ENCODE measurements around the gene REEP3.
A peak's percentile ranks its signal among the peaks of the same experiment; 100 is the strongest.

Gene REEP3

DNA sequence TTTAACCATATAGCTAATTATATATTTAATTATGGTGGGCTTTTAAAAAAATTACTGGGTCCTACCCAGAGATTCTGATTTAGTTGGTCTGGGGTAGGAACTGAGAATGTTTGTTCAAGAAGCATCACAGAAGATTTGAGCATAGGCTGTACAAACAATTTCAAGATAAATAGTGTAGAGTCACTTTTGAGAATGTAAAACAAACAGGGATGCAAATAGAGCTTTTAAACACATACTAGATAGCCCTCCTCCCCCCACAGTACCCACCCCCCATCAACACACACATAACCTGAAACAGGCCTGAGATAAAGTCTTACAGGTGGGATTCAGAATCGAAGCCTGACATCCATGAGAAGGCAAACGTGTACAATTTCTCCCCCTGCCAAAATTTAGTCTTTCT, 15.6 kb upstream of the REEP3 start:
- no peak for DNase-seq (ENCODE audit: low read depth, low spot score)

DNA sequence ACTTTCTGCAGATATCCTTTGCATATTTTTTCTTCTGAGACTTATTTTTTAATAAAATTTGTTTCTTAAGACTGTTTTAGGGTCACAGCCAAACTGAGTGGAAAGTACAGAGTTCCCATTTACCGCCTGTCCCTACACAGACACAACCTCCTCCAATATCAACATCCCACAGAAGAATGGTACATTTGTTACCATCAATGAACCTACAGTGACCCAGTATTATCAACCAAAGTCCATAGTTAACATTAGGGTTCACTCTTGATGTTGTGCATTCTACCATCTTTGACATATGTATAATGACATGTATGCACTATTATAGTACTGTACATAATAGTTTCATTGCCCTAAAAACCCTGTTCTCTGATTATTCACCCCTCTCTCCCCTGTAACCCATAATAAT, 14.6 kb upstream of the REEP3 start:
- DNase-seq (ENCODE audit: low read depth, low spot score) = no peak

GRCh38 chr10:63515002-63515763, 6.0 kb upstream of the REEP3 start:
- DNase-seq (ENCODE audit: low read depth, low spot score) = peak; percentile 89

DNA sequence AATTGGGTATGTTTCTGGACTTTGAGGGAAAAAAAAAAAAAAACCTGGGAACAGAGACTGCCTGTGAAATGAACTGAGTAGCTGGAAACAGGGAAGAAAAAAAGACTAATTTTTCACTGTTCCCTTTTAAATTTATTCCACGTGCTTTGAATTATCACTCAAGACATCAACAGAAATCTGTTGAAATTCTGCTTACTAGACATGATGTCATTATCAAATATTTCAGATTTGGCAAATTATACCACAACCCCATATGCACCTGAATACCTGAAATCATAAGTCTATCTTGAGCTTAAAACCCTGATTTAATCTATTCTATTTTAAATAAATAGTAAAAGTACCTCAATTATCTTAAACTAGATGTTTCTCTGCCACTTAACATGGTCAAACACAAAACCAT, 5.0 kb upstream of the REEP3 start:
- no peak for DNase-seq (ENCODE audit: low read depth, low spot score)

DNA sequence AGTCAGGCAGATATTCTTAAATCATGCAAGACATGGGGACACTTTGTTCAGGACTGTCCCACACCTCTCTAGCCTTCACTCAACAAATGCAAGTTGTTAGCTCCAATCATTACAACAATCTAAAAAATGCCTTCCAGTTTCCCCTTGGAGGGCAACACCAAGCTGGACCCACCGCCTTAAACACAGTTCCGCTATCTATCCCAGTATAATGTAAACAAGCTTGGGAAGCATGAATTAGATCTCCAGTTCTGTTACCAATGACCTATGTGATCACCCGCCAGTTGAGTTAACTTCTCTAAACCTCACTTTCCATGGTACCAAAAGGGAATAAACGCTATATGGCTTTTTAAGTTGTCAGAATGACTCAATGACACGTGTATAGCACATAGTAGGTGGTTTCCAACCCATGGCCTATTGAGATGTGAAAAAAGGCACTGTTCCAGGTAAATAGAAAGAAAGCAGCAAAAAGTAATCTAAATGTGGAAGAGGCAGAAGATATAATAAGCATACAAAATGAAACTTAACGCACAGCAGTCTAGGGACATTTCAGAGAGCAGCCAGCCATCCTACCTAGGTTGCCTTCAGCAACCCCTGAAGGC, 2.4 kb upstream of the REEP3 start:
- no peak for DNase-seq (ENCODE audit: low read depth, low spot score)

GRCh38 chr10:63521416-63522276, 445 bp downstream of the REEP3 start:
- DNase-seq (ENCODE audit: low read depth, low spot score) = peak; percentile 84

- no peak for DNase-seq (ENCODE audit: low read depth, low spot score)
These were observed 1.1 kb downstream of the REEP3 start for GRCh38 chr10:63522277-63522687.

GRCh38 chr10:63522995-63523394, 1.8 kb downstream of the REEP3 start:
- no peak for DNase-seq (ENCODE audit: low read depth, low spot score)

GRCh38 chr10:63525021-63525420, 3.8 kb downstream of the REEP3 start:
- DNase-seq (ENCODE audit: low read depth, low spot score) = no peak

DNA sequence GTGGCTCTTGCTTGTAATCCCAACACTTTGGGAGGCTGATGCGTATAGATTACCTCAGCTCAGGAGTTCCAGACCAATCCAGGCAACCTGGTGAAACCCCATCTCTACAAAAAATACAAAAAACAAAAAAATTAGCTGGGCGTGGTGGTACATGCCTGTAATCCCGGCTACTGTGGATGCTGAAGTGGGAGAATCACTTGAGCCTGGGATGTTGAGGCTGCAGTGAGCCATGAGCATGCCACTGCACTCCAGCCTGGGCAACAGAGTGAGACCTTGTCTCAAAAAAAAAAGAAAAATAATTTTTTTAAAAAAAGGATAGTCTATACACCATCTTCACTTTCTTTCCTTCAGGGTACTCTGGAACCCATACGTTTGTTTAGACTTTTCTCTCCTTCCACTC, 6.2 kb downstream of the REEP3 start:
- DNase-seq (ENCODE audit: low read depth, low spot score) = no peak

DNA sequence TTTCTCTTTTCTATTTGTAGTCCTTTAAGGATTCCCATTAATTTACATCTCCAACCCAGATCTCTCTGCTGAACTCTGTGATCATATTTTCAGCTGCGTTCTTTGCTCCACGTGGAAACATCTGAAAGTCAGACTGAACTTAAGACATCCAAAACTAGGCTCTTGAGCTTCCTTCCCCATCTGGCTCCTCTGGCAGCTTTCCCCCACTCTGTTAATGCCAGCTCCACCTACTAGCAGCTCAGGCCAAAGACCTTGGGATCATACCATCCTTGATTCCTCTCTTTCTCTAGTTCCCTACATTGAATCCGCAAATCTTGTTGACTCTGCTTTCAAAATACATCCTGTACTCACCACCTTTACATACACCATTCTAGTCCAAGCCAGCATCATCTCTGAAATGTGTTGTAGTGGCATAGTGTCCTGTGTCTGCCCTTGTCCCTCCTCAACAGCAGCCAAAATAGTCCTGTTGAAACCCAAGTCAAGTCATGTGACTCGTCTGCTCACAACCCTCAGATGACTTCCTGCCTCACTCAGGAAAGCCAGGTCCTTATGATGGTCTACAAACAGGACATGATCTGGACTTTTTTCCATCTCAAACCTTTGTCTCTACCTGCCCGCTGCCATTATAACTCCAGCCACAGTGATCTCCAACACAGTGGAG, 7.0 kb downstream of the REEP3 start:
- no peak for DNase-seq (ENCODE audit: low read depth, low spot score)

DNA sequence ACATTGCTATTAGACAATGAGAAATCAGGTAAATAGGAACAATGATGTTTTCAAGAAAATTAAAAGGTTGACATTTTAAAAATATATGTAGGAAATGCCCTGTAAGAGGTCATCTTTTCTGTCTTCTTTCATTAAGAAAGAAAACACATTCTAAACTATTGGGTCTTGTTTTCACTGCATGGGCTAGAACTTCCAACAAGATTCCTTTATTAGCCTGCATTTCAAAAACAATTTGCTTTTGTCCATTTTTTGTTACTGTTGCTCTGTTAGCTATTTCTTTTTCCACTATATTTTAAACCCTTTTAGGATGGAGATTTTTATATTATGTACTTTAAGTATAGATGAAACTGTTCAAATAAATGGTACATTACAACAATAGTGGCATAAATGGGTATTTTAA, 9.2 kb downstream of the REEP3 start:
- no peak for DNase-seq (ENCODE audit: low read depth, low spot score)

DNA sequence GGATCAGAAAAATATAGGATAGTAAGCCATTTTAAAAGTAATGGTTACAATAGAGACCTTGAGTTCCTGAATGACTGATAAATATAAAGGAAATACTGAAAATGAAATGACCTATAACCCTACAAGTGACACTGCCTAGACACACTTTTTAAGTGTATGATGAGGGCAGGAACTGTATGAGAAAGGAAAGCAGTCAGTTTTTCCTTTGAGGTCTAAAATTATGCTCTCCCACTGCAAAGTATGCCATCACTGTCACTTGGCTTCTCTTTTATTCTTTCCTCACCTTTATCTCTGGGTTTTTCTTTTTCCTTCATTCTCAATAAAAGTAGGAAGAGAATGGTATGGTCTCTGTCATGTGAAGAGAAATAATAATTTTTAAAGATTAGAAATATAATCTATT, 13.5 kb downstream of the REEP3 start:
- DNase-seq (ENCODE audit: low read depth, low spot score) = no peak

- DNase-seq (ENCODE audit: low read depth, low spot score) = no peak
These were observed 15.5 kb downstream of the REEP3 start for GRCh38 chr10:63536698-63537097.

DNA sequence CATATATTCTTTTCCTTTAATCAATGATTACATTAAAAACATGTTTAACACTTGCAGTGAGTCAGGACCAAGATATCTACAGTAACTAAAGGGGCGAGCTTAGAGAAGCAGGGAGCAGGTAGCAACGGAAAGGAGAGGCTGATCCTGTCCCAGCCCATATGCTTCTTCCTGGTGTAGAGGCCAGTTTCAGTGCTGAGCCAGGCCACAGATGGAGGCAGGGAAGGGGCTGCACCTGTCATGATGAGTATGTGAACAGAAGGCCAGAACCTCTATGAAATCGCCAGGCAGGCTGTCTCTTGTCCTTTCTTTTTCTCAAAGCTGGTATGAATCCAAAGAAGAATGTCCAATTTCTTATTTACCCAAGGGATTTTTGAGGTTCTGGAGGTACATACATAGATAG, 16.3 kb downstream of the REEP3 start:
- DNase-seq (ENCODE audit: low read depth, low spot score) = no peak

DNA sequence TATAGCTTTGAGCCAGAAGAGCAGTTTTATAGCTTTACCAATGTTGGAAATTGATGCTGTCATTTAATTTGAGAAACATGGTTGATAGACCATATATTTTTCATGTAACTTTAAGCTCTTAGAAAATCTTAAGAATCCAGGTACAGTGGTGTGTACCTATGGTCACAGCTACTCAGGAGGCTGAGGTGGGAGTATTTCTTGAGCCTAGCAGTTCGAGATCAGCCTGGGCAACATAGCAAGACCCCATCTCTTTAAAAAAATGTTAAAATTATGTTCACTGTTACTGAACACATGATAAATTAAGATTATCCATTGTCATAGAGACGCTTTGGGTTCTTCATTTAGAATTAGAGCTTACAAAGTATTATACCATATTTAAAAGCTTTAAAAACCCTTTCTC, 18.2 kb downstream of the REEP3 start:
- DNase-seq (ENCODE audit: low read depth, low spot score) = no peak

- no peak for DNase-seq (ENCODE audit: low read depth, low spot score)
These were observed 18.8 kb downstream of the REEP3 start for GRCh38 chr10:63539994-63540393.

DNA sequence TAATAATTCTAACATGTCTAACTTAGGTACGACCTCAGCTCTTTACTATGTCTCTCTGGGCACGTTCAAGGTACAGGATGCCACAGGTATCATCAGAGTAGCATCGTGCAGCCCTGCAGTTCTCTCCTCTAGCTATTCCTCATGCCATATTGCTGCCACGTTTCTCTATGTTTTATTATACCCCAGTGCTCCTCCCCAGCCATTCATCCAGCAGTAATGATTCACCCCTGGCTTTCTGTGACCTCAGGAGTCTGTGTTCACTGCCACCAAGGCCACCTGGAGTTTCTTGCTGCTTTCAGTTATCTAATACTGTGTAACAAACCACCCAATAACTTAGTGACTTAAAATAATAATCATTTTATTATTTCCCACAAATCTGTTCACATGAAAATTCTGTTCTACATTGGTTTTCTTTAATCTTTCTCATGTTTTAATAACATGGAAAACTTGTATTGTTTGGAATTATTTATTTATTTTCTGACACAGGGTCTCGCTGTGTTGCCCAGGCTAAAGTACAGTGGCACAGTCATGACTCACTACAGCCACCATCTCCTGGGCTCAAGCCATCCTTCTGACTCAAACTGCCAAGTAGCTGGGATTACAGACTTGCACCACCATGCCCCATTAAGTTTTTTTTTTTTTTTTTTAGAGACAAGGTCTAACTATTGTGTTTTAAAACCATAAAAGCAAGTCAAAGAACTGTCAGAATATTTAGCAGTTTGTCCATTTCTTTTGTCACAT, 21.8 kb downstream of the REEP3 start:
- DNase-seq (ENCODE audit: low read depth, low spot score) = no peak

GRCh38 chr10:63543576-63543962, 22.4 kb downstream of the REEP3 start:
- no peak for DNase-seq (ENCODE audit: low read depth, low spot score)

- no peak for DNase-seq (ENCODE audit: low read depth, low spot score)
These were observed 23.2 kb downstream of the REEP3 start for GRCh38 chr10:63544418-63544817.

- no peak for DNase-seq (ENCODE audit: low read depth, low spot score)
These were observed 26.6 kb downstream of the REEP3 start for GRCh38 chr10:63547628-63548360.
